Kidney (tissue), 14 donors: Measurements from ENCODE around the gene XDH. TPM values are rescaled to one million over a fixed set of nuclear protein-coding genes. Genes with fewer than 3 reads are reported as not detected.
A peak's percentile ranks its signal among the peaks of the same experiment; 100 is the strongest.

Source experiments
- DNase-seq, 5 donors: peaks; one replicate each; pipeline ENCODE4 v3.0.0-alpha.2; 2013 to 2020
- FAIRE-seq: peaks from 2 replicates; lab custom pipeline; 2012; peaks lifted over from hg19 to GRCh38; lab: Jason Lieb, UNC
- H3K27ac ChIP-seq, 2 donors: one replicate each; pipeline ENCODE4 v1.7.0; 2013; ENCODE audit warnings: low read depth in 2 of 2, low read length in 2 of 2, inconsistent platforms in 1 of 2
- H3K27me3 ChIP-seq: one replicate; pipeline ENCODE4 v1.7.1; 2013; ENCODE audit warnings: low read length, inconsistent platforms; ENCODE audit not compliant: control insufficient read depth, insufficient read depth
- H3K36me3 ChIP-seq, 3 donors: one replicate each; pipeline versions ENCODE4 v1.7.0 to v1.7.1; 2013; ENCODE audit warnings: low read length in 3 of 3, control low read depth in 1 of 3, inconsistent platforms in 1 of 3; ENCODE audit not compliant: insufficient read depth in 3 of 3, control insufficient read depth in 2 of 3
- H3K4me1 ChIP-seq, 3 donors: one replicate each; pipeline versions ENCODE4 v1.7.0 to v1.7.1; 2013; ENCODE audit warnings: low read length in 3 of 3, inconsistent platforms in 1 of 3, low read depth in 1 of 3; ENCODE audit not compliant: control insufficient read depth in 2 of 3, insufficient read depth in 2 of 3
- H3K4me3 ChIP-seq, 3 donors: one replicate each; pipeline versions ENCODE4 v1.7.0 to v1.8.1; 2013; ENCODE audit warnings: low read length in 3 of 3, control low read depth in 1 of 3, inconsistent platforms in 1 of 3
- H3K9ac ChIP-seq, 3 donors: one replicate each; pipeline versions ENCODE4 v1.7.0 to v1.7.1; 2013; ENCODE audit warnings: low read length in 3 of 3, control low read depth in 1 of 3, inconsistent platforms in 1 of 3
- H3K9me3 ChIP-seq, 3 donors: one replicate each; pipeline versions ENCODE4 v1.7.0 to v1.7.1; 2013; ENCODE audit warnings: low read length in 3 of 3, control low read depth in 1 of 3, inconsistent platforms in 1 of 3; ENCODE audit not compliant: control insufficient read depth in 2 of 3, insufficient read depth in 1 of 3
- intact Hi-C: fragments of 100-400 bp; cut with DNase I; formaldehyde crosslinking; loops from one replicate; pipeline ENCODE4 v1.11.1; 2022
- polyA plus RNA-seq: library from polyadenylated mRNA; stranded (reverse); fragments of 350-450 nt; fragmentation: Illumina TruSeq; extraction: RNeasy Lipid Tissue Mini Kit (QIAGEN cat#74804); gene quantifications from one replicate; pipeline ENCODE4 v1.2.3, GENCODE V29; 2014; ENCODE audit warnings: low read depth, low replicate concordance; ENCODE audit not compliant: insufficient read depth
- total RNA-seq: library from RNA; stranded (reverse); fragmentation: NEBNext Ultra II Directional; extraction: Animal tissue kit (Norgen Biotek cat#: 25700); gene quantifications from one replicate; pipeline ENCODE4 v1.2.1, GENCODE V29; 2021
- TF ChIP-seq, protein P1 (sequence below): IDR thresholded peaks from 3 replicates; pipeline ENCODE4 v1.5.1; 2012; ENCODE audit warnings: mild to moderate bottlenecking, moderate library complexity, borderline replicate concordance; ENCODE audit not compliant: insufficient read depth; ENCODE audit errors: extremely low read depth
- donor health status: control.
- donor health status: control.
- donor health status: control.
- donor health status: control.
- donor health status: control.
- donor health status: DM: yes; HTN: yes; CAD: no.
- donor health status: Normal renal cell carcinoma (clear cell type).

The XDH gene
- total and polyA plus RNA-seq, 2 donors from 2014 or later = 3.1 TPM; not detected in 1

- H3K9me3 ChIP-seq = no peaks in the 10 kb centered on the region
- TF ChIP-seq, protein P1, sequence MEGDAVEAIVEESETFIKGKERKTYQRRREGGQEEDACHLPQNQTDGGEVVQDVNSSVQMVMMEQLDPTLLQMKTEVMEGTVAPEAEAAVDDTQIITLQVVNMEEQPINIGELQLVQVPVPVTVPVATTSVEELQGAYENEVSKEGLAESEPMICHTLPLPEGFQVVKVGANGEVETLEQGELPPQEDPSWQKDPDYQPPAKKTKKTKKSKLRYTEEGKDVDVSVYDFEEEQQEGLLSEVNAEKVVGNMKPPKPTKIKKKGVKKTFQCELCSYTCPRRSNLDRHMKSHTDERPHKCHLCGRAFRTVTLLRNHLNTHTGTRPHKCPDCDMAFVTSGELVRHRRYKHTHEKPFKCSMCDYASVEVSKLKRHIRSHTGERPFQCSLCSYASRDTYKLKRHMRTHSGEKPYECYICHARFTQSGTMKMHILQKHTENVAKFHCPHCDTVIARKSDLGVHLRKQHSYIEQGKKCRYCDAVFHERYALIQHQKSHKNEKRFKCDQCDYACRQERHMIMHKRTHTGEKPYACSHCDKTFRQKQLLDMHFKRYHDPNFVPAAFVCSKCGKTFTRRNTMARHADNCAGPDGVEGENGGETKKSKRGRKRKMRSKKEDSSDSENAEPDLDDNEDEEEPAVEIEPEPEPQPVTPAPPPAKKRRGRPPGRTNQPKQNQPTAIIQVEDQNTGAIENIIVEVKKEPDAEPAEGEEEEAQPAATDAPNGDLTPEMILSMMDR = no peak
- FAIRE-seq = no peak
- H3K4me1 ChIP-seq = no peaks in the 10 kb centered on the region
- DNase-seq = no peak
- H3K9ac ChIP-seq = no peak overlapping the region
- H3K27me3 ChIP-seq = no peaks in the 10 kb centered on the region
- H3K27ac ChIP-seq = no peak overlapping the region
- H3K4me3 ChIP-seq = no peak overlapping the region
- no peaks in the 10 kb centered on the region for H3K36me3 ChIP-seq
- intact Hi-C loops = no loop called here
These were observed 9.7 kb downstream of the XDH start for GRCh38 chr2:31404827-31405226.

DNA sequence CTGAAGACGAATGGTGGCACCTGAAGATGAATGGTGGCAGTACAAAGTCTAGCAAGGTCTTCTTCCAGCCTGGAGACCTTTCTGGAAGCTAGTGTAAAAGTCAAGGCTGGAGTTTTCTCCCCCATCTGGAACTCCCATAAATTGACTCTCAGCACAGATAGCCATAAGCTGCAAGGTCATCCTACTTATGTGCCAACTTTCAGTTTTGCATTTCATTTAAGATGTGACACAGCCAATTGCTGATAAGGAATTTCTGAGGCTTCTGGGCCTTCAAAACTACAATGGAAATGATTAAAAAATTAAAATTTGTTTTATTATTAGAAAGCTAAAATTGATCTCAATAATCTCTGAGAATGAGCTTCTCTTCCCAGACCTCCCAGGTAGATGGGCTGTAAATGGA is 10.2 kb downstream of the XDH start:
- no peak overlapping the region for H3K27ac ChIP-seq
- no peaks in the 10 kb centered on the region for H3K27me3 ChIP-seq
- DNase-seq (no peak), FAIRE-seq (no peak)
- H3K4me1 ChIP-seq = no peaks in the 10 kb centered on the region
- no peak overlapping the region for H3K4me3 ChIP-seq
- H3K36me3 ChIP-seq = no peaks in the 10 kb centered on the region
- no peak overlapping the region for H3K9ac ChIP-seq
- no peaks in the 10 kb centered on the region for H3K9me3 ChIP-seq
- TF ChIP-seq, protein P1 = no peak
- intact Hi-C loops = no loop called here

- Histone ChIP-seq H3K27me3 (no peaks in the 10 kb centered on the region), H3K4me3 (no peak overlapping the region), H3K9ac (no peak overlapping the region), H3K9me3 (no peaks in the 10 kb centered on the region), H3K36me3 (no peaks in the 10 kb centered on the region), H3K4me1 (no peaks in the 10 kb centered on the region), H3K27ac (no peak overlapping the region)
- intact Hi-C loops = no loop called here
- TF ChIP-seq, protein P1 = no peak
- FAIRE-seq (no peak), DNase-seq (no peak)
These were observed 12.2 kb downstream of the XDH start for GRCh38 chr2:31402388-31402787.

DNA sequence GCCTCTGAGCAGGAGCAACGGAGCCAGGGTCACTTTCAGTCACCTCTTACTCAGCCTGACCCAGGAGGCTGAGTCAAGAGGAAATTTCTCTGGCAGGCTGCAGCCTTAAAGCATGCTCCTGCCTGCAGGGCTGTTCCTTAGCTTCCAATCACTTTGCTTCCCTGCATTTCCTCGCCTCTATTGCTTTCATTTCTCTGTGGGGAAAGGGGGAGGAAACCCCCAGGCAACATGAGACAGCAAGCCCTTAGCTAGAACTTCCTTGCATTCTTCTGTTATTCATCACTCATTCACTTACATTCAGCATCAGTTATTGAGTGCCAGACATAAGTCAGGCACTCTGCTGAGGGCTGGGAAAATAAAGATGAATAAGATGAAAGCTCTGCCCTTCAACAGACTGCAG is 13.0 kb downstream of the XDH start:
- peak in 1 of 5 donors; percentile 20 for DNase-seq
- Histone ChIP-seq H3K9me3 (no peaks in the 10 kb centered on the region), H3K9ac (no peak overlapping the region), H3K27ac (no peak overlapping the region), H3K27me3 (no peaks in the 10 kb centered on the region), H3K4me1 (no peaks in the 10 kb centered on the region), H3K4me3 (no peak overlapping the region), H3K36me3 (no peaks in the 10 kb centered on the region)
- intact Hi-C loops = no loop called here
- TF ChIP-seq, protein P1 = no peak
- FAIRE-seq = no peak
